NOMO-1 treated with dmso at 0.1 percent for 144 hours (cell line): ENCODE results near the gene NCOA3.

Experiments used
- DNase-seq: peaks from one replicate; lab custom pipeline; 2025; ENCODE audit not compliant: unreplicated experiment; lab: John Stamatoyannopoulos, UW

The NCOA3 gene

GRCh38 chr20:47663354-47664067 lies 161.8 kb downstream of the NCOA3 start:
- DNase-seq, result peak; percentile 47

- DNase-seq, result no peak
Measured at GRCh38 chr20:47664068-47664437, 162.4 kb downstream of the NCOA3 start.

- no peak for DNase-seq
Measured at GRCh38 chr20:47664744-47665143, 163.1 kb downstream of the NCOA3 start.

GRCh38 chr20:47665221-47665991 lies 163.7 kb downstream of the NCOA3 start:
- DNase-seq, result no peak

GRCh38 chr20:47666304-47666703 lies 164.6 kb downstream of the NCOA3 start:
- no peak for DNase-seq

- DNase-seq, result no peak
Measured at GRCh38 chr20:47667086-47667485, 165.4 kb downstream of the NCOA3 start.

GRCh38 chr20:47667531-47668312 lies 166.0 kb downstream of the NCOA3 start:
- DNase-seq, result no peak

- no peak for DNase-seq
Measured at GRCh38 chr20:47668313-47669151, 166.8 kb downstream of the NCOA3 start.

- DNase-seq, result no peak
Measured at GRCh38 chr20:47669152-47669425, 167.4 kb downstream of the NCOA3 start.

GRCh38 chr20:47669489-47669888 lies 167.8 kb downstream of the NCOA3 start:
- no peak for DNase-seq

- no peak for DNase-seq
Measured at GRCh38 chr20:47669927-47670890, 168.5 kb downstream of the NCOA3 start.

GRCh38 chr20:47670913-47671312 lies 169.2 kb downstream of the NCOA3 start:
- DNase-seq, result no peak

- no peak for DNase-seq
Measured at GRCh38 chr20:47672166-47672565, 170.5 kb downstream of the NCOA3 start.

GRCh38 chr20:47672886-47673670 lies 171.4 kb downstream of the NCOA3 start:
- no peak for DNase-seq

- no peak for DNase-seq
Measured at GRCh38 chr20:47673671-47673955, 171.9 kb downstream of the NCOA3 start.

- no peak for DNase-seq
Measured at GRCh38 chr20:47674145-47674544, 172.5 kb downstream of the NCOA3 start.

- DNase-seq, result no peak
Measured at GRCh38 chr20:47674686-47675085, 173.0 kb downstream of the NCOA3 start.

GRCh38 chr20:47675190-47676142 lies 173.8 kb downstream of the NCOA3 start:
- DNase-seq, result no peak
